Measurements from ENCODE around the gene ANKRD2. TPM values are rescaled to one million over a fixed set of nuclear protein-coding genes. Genes with fewer than 3 reads are reported as not detected.

The ANKRD2 gene
- total RNA-seq, 6 donors from 2014 or later = 0.67 to 2.4 (median 1.1) TPM; not detected in 1

DNA sequence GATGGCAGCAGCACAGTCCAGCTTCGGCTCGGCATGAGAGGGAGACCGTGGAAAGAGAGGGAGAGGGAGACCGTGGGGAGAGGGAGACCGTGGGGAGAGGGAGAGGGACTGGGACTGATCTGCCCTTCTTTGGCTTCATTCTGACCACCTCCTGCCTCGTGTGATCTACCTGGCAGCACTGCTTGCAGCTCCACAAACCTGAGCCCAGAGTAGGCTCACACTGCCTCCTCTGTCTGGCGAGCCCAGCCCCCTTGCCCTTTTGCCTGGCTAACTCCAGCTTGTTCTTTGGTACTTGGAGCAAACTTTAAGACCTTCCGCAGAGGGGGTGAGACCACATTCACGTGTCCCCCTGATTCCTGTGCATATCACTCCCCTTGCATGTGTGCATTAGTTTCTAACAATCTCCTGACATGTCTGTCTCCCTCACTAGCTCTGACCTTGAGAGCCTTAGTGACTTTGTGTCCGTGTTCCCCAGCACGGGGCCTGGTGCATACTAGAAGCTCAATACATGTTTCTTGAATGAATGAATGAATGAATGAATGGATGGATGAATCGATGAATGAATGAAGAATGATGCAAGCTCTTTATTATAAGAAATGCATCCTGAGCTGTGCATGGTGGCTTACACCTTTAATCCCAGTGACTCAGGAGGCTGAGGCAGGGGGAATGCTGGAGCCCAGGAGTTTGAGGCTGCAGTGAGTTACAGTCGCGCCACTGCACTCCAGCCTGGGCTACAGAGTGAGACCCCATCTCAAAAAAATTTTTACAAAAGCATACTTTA lies 42.7 kb upstream of the ANKRD2 start:
- TF ChIP-seq, protein P1, sequence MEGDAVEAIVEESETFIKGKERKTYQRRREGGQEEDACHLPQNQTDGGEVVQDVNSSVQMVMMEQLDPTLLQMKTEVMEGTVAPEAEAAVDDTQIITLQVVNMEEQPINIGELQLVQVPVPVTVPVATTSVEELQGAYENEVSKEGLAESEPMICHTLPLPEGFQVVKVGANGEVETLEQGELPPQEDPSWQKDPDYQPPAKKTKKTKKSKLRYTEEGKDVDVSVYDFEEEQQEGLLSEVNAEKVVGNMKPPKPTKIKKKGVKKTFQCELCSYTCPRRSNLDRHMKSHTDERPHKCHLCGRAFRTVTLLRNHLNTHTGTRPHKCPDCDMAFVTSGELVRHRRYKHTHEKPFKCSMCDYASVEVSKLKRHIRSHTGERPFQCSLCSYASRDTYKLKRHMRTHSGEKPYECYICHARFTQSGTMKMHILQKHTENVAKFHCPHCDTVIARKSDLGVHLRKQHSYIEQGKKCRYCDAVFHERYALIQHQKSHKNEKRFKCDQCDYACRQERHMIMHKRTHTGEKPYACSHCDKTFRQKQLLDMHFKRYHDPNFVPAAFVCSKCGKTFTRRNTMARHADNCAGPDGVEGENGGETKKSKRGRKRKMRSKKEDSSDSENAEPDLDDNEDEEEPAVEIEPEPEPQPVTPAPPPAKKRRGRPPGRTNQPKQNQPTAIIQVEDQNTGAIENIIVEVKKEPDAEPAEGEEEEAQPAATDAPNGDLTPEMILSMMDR (IDR thresholded peaks at IDR 0.05) = no peak
- no peak for TF ChIP-seq EP300 (IDR thresholded peaks at IDR 0.05)
- TF ChIP-seq POLR2AphosphoS5 (IDR thresholded peaks at IDR 0.05) = no peak
- TF ChIP-seq POLR2A (IDR thresholded peaks at IDR 0.05) = no peak
- H3K36me3 ChIP-seq = no peaks in the 10 kb centered on the region
- no peak overlapping the region for H3K27ac ChIP-seq
- no peaks in the 10 kb centered on the region for H3K9me3 ChIP-seq
- DNase-seq (no peak), ATAC-seq (ENCODE audit: low FRiP score in 2 of 2) (no peak)
- peaks cover 0 to 15% (median 2%) of the 10 kb centered on the region in 4 donors for H3K4me1 ChIP-seq
- WGBS, 2 donors = 86 to 87% methylated on average over 11 to 13 of the region's 14 CpGs
- no peak overlapping the region for H3K4me3 ChIP-seq
- no peaks in the 10 kb centered on the region for H3K27me3 ChIP-seq

DNA sequence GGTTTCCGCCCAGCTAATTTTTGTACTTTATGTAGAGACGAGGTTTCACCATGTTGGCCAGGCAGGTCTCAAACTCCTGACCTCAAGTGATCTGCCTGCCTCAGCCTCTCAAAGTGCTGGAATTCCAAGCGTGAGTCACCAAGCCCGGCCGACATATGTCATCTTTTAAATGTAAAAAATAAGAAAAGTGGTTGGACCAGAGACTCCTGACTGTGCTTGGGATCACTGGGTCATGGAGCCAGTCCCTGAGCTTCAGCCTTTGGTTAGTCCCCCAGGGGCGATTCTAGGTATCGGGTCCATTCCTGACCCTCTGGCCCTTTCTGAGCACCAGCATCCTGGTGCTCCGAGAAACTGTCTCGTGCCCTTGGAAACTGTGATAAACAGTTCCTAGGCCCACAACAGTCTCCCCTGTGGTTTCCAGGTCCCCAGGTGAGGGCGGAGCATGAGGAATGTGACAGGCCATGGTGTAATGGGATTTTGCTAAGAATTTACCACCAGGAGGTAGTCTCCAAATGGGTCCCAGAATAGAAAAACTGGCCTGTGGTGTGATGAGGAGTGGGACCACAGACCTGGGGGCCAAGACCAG lies 41.1 kb upstream of the ANKRD2 start:
- Histone ChIP-seq H3K27ac (no peak overlapping the region), H3K27me3 (no peaks in the 10 kb centered on the region), H3K4me3 (no peak overlapping the region), H3K9me3 (no peaks in the 10 kb centered on the region), H3K36me3 (no peaks in the 10 kb centered on the region), H3K4me1 (peaks cover 0 to 4% (median 0%) of the 10 kb centered on the region in 4 donors)
- 86 to 89% methylated on average over 10 of the region's 10 CpGs for WGBS, 2 donors
- no peak for TF ChIP-seq POLR2A (IDR thresholded peaks at IDR 0.05)
- TF ChIP-seq, protein P1 (IDR thresholded peaks at IDR 0.05) = no peak
- TF ChIP-seq EP300 (IDR thresholded peaks at IDR 0.05) = no peak
- no peak for TF ChIP-seq POLR2AphosphoS5 (IDR thresholded peaks at IDR 0.05)
- ATAC-seq (ENCODE audit: low FRiP score in 2 of 2) (no peak), DNase-seq (no peak)

GRCh38 chr10:97532935-97533671 lies 39.5 kb upstream of the ANKRD2 start:
- ATAC-seq (ENCODE audit: low FRiP score in 2 of 2) (peak; percentile 14 to 46), DNase-seq (no peak)
- Histone ChIP-seq H3K4me1 (no peaks in the 10 kb centered on the region), H3K27ac (peak overlapping the region in 1 of 4 donors; percentile 7), H3K36me3 (no peaks in the 10 kb centered on the region), H3K27me3 (no peaks in the 10 kb centered on the region), H3K4me3 (no peak overlapping the region), H3K9me3 (no peaks in the 10 kb centered on the region)
- no peak for TF ChIP-seq EP300 (IDR thresholded peaks at IDR 0.05)
- no peak for TF ChIP-seq POLR2AphosphoS5 (IDR thresholded peaks at IDR 0.05)
- TF ChIP-seq POLR2A (IDR thresholded peaks at IDR 0.05) = no peak
- TF ChIP-seq, protein P1 (IDR thresholded peaks at IDR 0.05) = no peak
- 90 to 96% methylated on average over 4 to 11 of the region's 12 CpGs for WGBS, 2 donors

DNA sequence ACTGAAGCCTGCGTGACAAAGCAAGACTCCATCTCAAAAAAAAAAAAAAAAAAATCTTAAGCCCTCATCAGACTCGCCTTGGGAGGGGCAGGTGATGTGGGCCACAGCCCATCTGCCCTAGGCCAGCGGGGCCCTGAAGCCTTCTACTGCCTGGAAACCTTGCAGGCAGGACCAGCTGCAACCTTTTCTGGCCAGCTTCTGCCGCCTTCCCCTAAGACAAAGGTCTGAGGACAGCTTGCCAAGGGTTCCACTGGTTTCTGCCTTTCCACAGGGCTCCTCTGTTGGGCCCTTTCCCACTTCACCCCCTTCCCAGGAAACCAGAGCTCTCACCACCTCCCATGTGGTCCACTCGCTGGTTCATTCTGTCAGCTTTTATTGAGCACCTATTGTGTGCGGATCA lies 38.7 kb upstream of the ANKRD2 start:
- H3K4me3 ChIP-seq = no peak overlapping the region
- DNase-seq (no peak), ATAC-seq (ENCODE audit: low FRiP score in 2 of 2) (no peak)
- H3K36me3 ChIP-seq = no peaks in the 10 kb centered on the region
- TF ChIP-seq, protein P1 (IDR thresholded peaks at IDR 0.05) = no peak
- TF ChIP-seq POLR2AphosphoS5 (IDR thresholded peaks at IDR 0.05) (no peak), EP300 (IDR thresholded peaks at IDR 0.05) (no peak), POLR2A (IDR thresholded peaks at IDR 0.05) (no peak)
- no peaks in the 10 kb centered on the region for H3K27me3 ChIP-seq
- no peak overlapping the region for H3K27ac ChIP-seq
- peaks cover 0 to 4% (median 0%) of the 10 kb centered on the region in 4 donors for H3K4me1 ChIP-seq
- 82 to 93% methylated on average over 6 of the region's 6 CpGs for WGBS, 2 donors
- no peaks in the 10 kb centered on the region for H3K9me3 ChIP-seq
